HG02973 (cell line): ENCODE results near the gene MCMBP.

Source experiments
- ATAC-seq: cut with Tn5 transposase; IDR thresholded peaks from one replicate; pipeline ENCODE4 v1.9.1; 2021; ENCODE audit warnings: moderate library complexity; ENCODE audit not compliant: unreplicated experiment

Gene MCMBP

DNA sequence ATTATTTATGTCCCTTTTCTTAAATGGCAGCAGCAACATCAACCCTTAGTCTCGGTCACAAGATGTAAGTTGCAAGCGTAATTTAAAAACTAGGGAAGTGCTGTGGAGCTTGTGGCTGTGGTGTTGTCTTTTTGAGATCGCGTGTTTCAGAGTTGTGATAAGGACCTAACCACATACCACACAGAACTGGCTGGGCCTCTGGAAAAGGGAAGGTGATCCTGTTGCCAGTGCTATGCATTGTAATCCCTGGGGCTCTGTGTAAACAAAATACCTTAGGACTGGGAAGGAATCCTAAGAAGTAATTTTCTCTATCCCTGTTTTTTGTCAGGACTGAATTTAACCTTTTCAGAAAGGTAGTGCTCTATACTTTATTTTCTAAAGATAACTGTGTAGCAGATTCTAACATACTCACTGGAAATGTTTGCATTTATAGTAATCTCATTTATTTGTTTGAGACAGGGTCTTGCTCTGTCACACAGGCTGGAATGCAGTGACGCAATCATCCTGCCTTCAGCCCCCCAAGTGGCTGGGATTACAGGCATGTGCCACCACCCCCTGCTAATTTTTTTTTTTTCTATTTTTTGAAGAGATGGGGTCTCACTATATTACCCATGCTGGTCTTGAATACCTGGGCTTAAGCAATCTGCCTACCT, 86.4 kb downstream of the MCMBP start:
- ATAC-seq, result no peak

DNA sequence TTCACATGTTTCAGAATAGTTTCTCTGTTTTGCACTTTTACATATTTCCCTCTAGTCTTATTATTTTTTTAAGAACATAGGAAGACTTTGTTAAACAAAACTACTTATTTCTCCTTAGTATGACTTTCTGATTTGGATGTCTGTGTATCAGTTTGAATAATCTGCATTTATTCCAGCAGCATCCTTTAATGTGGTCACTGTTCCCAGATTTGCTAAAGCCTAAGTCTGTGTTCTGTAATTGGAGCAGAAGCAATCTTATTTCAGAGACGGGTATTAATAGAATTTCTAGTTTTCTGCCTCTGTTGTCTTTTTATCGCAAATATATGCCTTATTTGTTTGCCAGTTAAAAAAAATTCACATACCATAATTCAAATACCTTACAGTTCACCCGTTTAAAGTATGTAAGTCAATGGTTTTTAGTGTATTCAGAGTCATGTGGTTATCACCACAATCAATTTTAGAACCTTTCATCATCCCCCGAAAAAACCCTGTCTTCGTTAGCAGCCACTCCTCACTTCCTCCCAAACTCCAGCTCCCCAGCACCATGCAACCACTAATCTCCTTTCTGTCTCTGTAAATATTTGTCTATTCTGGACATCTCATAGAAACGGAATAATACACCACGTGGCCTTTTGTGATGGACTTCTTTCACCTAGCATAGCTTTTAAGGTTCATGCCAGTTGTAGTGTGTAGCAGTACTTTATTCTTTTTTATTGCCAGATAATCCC, 88.1 kb downstream of the MCMBP start:
- peak; percentile 70 for ATAC-seq

DNA sequence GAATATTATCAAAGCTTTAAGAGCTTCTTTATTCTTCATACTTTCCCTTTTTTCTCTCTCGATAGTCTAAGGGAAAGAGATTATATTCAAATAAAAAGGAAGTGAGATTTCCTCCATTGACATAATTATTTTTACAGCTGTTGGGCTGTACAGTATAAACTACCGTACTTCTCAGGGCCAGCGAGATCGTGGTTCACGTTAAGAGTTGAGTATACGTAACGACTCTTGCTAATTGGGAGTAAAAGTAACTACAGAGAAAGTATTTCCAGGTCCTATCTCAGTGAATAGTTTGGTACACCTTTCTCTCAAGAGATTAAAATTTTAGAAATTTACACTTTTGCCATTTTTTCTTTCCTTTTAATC, 89.0 kb downstream of the MCMBP start:
- no peak for ATAC-seq

DNA sequence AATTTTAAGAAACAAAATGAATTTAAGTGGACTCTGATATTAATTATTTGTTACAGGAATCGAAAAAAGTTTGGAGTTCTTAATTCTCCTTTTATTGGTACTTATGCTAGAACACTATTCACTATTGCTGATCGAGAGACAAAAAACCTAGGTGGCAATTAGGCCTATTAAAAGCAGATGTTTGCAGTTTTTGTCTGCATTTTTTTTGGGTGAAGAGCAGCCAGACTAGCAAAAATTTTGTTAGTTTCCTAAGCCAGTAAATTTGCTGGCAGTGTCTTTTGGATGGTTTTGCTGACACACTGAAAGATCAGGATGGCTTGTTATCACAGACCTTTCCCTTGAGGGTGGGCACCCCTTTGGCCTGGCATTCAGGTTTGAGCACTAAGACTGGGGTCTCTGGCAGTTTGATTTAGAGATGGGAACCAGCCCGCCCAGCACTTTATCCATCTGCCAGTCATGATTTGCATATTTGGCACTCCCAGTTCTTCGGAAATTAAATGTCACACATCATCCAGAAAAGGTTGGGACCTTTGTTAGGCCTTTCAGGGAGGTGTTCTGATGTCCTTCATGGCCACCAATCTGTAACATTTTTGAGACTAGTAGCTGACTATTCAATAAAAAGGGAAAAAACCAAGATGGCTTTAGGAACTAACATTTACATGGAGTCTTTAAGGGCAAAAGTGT, 89.5 kb downstream of the MCMBP start:
- no peak for ATAC-seq

DNA sequence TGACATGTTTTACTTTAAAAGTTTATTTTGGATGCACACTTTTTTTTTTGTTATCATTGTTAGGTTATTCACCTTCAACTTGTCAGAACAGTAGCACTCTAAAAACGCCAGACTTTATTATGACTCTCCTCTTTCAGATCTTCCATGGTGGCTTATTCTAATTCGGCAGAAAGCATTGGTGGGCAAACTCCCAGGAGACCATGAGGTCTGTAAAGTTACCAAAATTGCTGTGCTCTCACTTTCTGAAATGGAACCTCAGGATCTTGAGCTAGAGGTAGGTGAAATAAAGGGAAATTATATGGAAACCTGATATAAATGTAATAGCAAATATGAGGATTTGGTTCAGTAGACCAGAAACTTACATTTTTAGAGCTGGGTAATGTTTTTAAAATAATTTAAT, 91.1 kb downstream of the MCMBP start:
- no peak for ATAC-seq

DNA sequence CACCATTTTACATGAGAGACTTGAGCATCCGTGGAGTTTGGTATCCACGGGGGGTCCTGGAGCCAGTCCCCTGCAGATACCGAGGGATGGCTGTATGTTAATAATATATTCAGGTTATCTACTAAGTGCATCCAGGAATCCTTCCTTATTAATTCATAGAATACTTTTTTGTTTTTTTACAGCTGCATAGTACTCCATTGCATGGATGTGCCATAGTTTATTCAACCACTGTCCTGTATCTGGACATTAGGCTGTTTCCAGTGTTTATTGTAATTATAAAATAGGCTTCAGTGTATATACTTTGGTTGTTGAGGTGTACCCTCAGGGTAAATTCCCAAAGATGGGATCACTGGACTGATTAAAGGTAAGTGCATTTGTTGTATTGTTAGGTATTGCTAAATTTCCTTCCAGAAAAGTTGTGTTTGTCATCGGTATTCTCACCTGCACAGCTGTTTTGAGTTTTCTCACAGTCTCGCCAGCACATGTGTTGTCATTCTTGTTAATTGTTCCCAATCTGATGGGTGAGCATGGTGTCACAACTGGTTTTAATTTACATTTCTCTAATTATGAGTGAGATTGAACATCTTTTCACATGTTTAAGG, 91.7 kb downstream of the MCMBP start:
- no peak for ATAC-seq
